ENCODE results near the gene PSMG4.

Gene PSMG4

GRCh38 chr6:3296078-3296477, 37.3 kb downstream of the PSMG4 start:
- H3K9me3 ChIP-seq (ENCODE audit: insufficient read depth, low read length), result no peaks in the 10 kb centered on the region
- no peaks in the 10 kb centered on the region for H4K20me1 ChIP-seq (ENCODE audit: low read depth, low read length)
- H3K79me2 ChIP-seq (ENCODE audit: insufficient read depth, low read length), result no peaks in the 10 kb centered on the region
- H3K27ac ChIP-seq (ENCODE audit: low read depth, low read length), result no peak overlapping the region
- no peak overlapping the region for H3K9ac ChIP-seq (ENCODE audit: low read length)
- H3K9me2 ChIP-seq (replicated peaks; ENCODE audit: insufficient read depth, low read length), result no peaks in the 10 kb centered on the region
- H3K36me3 ChIP-seq (ENCODE audit: low read length), result no peaks in the 10 kb centered on the region
- no peak overlapping the region for H3K4me3 ChIP-seq (ENCODE audit: insufficient read depth, low read length, poor library complexity, severe bottlenecking)
- no peak overlapping the region for H3K4me2 ChIP-seq (ENCODE audit: low read depth, low read length, poor library complexity, severe bottlenecking)
- H3K27me3 ChIP-seq (ENCODE audit: low read length), result no peaks in the 10 kb centered on the region
- H3F3A ChIP-seq (ENCODE audit: insufficient read depth), result no peaks in the 10 kb centered on the region
- TF ChIP-seq EZH2phosphoT487 (conservative IDR thresholded peaks at IDR 0.05; ENCODE audit: low read length) (no peak), CTCF (IDR thresholded peaks at IDR 0.05; ENCODE audit: insufficient read depth, low read length, poor library complexity, severe bottlenecking) (no peak)
- H2AFZ ChIP-seq (ENCODE audit: low read depth, low read length, severe bottlenecking), result no peak overlapping the region

DNA sequence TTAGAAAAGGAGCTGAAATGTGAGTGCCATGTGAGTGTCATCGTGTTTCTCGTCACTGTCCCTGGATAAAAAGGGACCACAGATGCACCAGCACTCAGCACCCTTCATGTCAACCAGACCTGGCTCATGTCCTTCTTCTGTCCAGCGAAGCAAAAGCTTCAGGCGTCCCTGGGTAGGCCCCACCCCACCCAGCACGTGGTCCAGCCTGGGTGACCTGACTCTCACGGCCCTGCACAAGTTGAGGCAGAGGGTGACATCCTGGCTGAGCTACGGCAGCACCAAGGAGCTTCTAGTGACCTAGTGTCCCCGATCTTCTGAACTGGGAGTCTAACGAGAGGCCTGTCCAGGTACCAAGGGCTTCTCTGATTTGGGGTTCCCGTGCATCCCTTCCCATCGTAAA, 37.8 kb downstream of the PSMG4 start:
- no peak for TF ChIP-seq CTCF (IDR thresholded peaks at IDR 0.05; ENCODE audit: insufficient read depth, low read length, poor library complexity, severe bottlenecking)
- no peak for TF ChIP-seq EZH2phosphoT487 (conservative IDR thresholded peaks at IDR 0.05; ENCODE audit: low read length)
- no peak overlapping the region for H2AFZ ChIP-seq (ENCODE audit: low read depth, low read length, severe bottlenecking)
- H3K9ac ChIP-seq (ENCODE audit: low read length), result no peak overlapping the region
- no peak overlapping the region for H3K4me3 ChIP-seq (ENCODE audit: insufficient read depth, low read length, poor library complexity, severe bottlenecking)
- no peaks in the 10 kb centered on the region for H3K36me3 ChIP-seq (ENCODE audit: low read length)
- H3K4me2 ChIP-seq (ENCODE audit: low read depth, low read length, poor library complexity, severe bottlenecking), result no peak overlapping the region
- 0 out of 2 replicates have a peak, but pooled peaks cover 2% of the 10 kb centered on the region for H3K27me3 ChIP-seq (ENCODE audit: low read length)
- H3K27ac ChIP-seq (ENCODE audit: low read depth, low read length), result no peak overlapping the region
- no peaks in the 10 kb centered on the region for H3K79me2 ChIP-seq (ENCODE audit: insufficient read depth, low read length)
- H3K9me2 ChIP-seq (replicated peaks; ENCODE audit: insufficient read depth, low read length), result no peaks in the 10 kb centered on the region
- no peaks in the 10 kb centered on the region for H3F3A ChIP-seq (ENCODE audit: insufficient read depth)
- H4K20me1 ChIP-seq (ENCODE audit: low read depth, low read length), result no peaks in the 10 kb centered on the region
- no peaks in the 10 kb centered on the region for H3K9me3 ChIP-seq (ENCODE audit: insufficient read depth, low read length)

DNA sequence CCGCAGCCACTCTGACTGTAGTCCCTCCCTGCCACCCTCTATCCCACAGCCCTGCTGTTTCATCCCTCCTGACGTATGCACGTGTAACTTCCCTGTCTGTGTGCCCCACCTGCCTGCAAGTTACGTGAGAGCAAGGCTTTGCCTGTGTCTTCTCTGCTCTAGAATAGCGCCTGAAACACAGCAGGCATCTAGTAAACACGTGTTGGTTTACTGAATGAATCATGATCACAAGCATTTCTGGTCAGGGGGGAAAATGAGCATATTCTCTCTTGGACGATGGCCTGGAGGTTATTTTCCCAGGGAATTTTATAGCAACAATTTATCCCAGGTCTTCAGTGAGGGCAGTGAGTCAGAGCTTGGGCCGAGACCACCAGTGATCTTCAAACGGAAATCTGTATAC, 38.3 kb downstream of the PSMG4 start:
- Histone ChIP-seq H3K4me3 (ENCODE audit: insufficient read depth, low read length, poor library complexity, severe bottlenecking) (no peak overlapping the region), H3K9me2 (replicated peaks; ENCODE audit: insufficient read depth, low read length) (no peaks in the 10 kb centered on the region), H3K27me3 (ENCODE audit: low read length) (0 out of 2 replicates have a peak, but pooled peaks cover 3% of the 10 kb centered on the region), H4K20me1 (ENCODE audit: low read depth, low read length) (no peaks in the 10 kb centered on the region), H3K27ac (ENCODE audit: low read depth, low read length) (no peak overlapping the region), H2AFZ (ENCODE audit: low read depth, low read length, severe bottlenecking) (no peak overlapping the region), H3K9ac (ENCODE audit: low read length) (no peak overlapping the region), H3K79me2 (ENCODE audit: insufficient read depth, low read length) (no peaks in the 10 kb centered on the region), H3K36me3 (ENCODE audit: low read length) (no peaks in the 10 kb centered on the region), H3K9me3 (ENCODE audit: insufficient read depth, low read length) (no peaks in the 10 kb centered on the region), H3K4me2 (ENCODE audit: low read depth, low read length, poor library complexity, severe bottlenecking) (no peak overlapping the region), H3F3A (ENCODE audit: insufficient read depth) (no peaks in the 10 kb centered on the region)
- no peak for TF ChIP-seq EZH2phosphoT487 (conservative IDR thresholded peaks at IDR 0.05; ENCODE audit: low read length)
- TF ChIP-seq CTCF (IDR thresholded peaks at IDR 0.05; ENCODE audit: insufficient read depth, low read length, poor library complexity, severe bottlenecking), result no peak
